GM10248 (cell line): ENCODE measurements around the gene HECW1.

Experiments
- CTCF ChIA-PET: fragments of 300-600 bp; sonication (Branson Sonifier 250); formaldehyde crosslinking; extraction: SDS; loops from one replicate; lab custom pipeline; 2021; ENCODE audit warnings: antibody characterized with exemption; lab: Yijun Ruan, JAX
- POLR2A ChIA-PET: fragments of 350-650 bp; sonication (Branson Sonifier 250); formaldehyde crosslinking; extraction: SDS; loops from one replicate; lab custom pipeline; 2020; ENCODE audit warnings: antibody characterized with exemption; lab: Yijun Ruan, JAX
- DNase-seq: peaks from one replicate; pipeline ENCODE4 v3.0.0; 2012; ENCODE audit errors: extremely low spot score
- CTCF ChIP-seq: IDR thresholded peaks from 2 replicates; pipeline ENCODE4 v1.5.1; 2012; ENCODE audit warnings: mild to moderate bottlenecking, low read depth; ENCODE audit errors: extremely low read depth, missing control alignments, control extremely low read depth

The HECW1 gene

GRCh38 chr7:43465581-43466554, 353.4 kb downstream of the HECW1 start:
- DNase-seq, result no peak
- ChIA-PET CTCF (interaction anchor here (0.9 to 2.3 kb wide), 2 partner anchors 10 to 117 kb away, joined by 3 to 19 read pairs; partner anchors contain the start of gene STK17A), POLR2A (no interaction called here)
- TF ChIP-seq CTCF, result no peak

DNA sequence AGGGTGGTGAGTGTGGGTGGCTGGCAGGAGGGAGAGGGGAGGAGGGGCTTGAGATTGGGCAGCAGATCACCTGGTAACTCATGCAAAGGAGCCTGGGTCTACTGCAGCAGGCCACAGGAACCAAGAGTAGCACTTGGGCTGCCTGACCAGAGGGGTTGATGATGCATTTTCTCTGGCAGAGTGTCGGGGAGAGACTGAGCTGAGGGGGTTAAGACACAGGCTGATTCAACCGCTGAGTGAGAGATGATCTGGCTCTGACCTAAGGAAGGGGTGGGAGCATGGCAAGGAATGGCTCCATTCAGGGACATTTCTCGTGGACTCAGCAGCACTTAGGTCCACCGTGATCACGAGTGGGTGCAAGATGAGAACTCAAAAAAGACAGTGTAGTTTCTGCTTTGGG, 355.0 kb downstream of the HECW1 start:
- no peak for DNase-seq
- POLR2A ChIA-PET, result no interaction called here
- CTCF ChIA-PET, result interaction anchor here (1.3 to 1.7 kb wide), 2 partner anchors 11 to 27 kb away, joined by 4 to 9 read pairs; no protein-coding TSS in a partner anchor
- TF ChIP-seq CTCF, result no peak

DNA sequence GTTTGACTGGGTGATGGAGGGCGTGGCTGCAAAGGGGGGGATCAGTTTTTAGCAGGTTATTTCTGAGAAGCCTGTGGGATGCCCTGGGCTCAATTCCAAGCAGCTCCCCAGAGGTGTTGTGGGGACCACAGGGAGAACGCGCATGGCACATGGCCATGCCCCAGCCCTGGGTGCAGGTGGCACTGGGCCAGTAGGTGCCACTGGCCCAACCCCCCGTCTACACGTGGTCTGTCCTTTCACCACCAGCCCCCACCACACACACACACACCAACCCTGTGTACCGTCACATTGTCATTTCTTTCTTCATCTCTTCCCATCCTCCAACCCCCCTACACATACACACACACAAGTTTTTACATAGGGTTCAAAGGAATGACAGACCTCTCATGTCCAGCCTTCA, 355.4 kb downstream of the HECW1 start:
- ChIA-PET POLR2A (no interaction called here), CTCF (interaction anchor here (1.3 to 1.7 kb wide), 2 partner anchors 12 to 28 kb away, joined by 4 to 9 read pairs; no protein-coding TSS in a partner anchor)
- TF ChIP-seq CTCF, result no peak
- DNase-seq, result no peak

DNA sequence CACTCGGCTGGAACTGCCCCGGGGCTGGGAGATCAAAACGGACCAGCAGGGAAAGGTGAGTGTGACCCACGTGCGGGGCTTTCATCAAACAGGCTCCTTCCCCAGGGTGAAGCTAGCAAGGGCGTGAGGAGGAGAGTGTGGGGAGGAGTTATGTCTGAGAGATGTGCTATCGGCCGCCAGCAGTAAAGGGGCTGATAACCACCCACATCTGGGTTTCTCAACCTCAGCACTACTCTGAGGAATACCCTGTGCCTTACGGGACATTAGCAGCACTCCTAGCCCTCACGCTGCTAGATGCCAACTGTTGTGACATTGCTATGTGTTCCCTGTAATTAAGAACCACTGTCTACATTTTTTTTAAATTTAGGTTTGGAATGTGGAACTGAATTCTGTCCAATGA, 356.6 kb downstream of the HECW1 start:
- ChIA-PET CTCF (interaction anchor here (1.1 to 6.4 kb wide), 5 partner anchors 10 to 41 kb away, joined by 3 to 29 read pairs (median 9); no protein-coding TSS in a partner anchor), POLR2A (no interaction called here)
- no peak for TF ChIP-seq CTCF
- DNase-seq, result no peak

DNA sequence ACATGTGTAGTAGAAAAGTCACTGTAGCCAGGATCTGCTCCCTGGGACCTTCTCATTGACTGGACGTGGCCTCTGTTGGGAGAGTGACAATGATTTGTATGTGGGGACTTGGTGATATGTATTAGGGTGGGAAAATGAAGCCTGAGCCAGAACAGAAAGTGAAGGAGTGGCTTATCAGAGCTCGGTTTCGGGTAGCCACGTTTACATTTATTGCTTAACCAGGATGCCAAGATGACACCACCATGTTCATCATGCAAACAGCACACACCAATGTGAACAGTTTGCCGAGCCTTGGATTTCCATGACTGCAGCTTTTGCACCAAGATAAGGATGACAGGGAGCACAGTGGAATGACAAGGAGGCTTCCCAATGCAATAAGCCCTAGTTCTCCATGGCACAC, 357.7 kb downstream of the HECW1 start:
- ChIA-PET POLR2A (no interaction called here), CTCF (interaction anchor here (1.1 to 6.4 kb wide), 5 partner anchors 9 to 40 kb away, joined by 3 to 29 read pairs (median 5); no protein-coding TSS in a partner anchor)
- no peak for DNase-seq
- TF ChIP-seq CTCF, result no peak

GRCh38 chr7:43475983-43476382, 363.5 kb downstream of the HECW1 start:
- DNase-seq, result no peak
- ChIA-PET CTCF (interaction anchor here (1.0 kb wide), 1 partner anchor 8 kb away, joined by 4 read pairs; no protein-coding TSS in a partner anchor), POLR2A (no interaction called here)
- TF ChIP-seq CTCF, result no peak
